SJCRH30 (cell line): Measurements from ENCODE around the gene AQP1. TPM values are rescaled to one million over a fixed set of nuclear protein-coding genes. Genes with fewer than 3 reads are reported as not detected.

Experiments
- DNase-seq, 2 experiments: peaks; one replicate each; pipeline ENCODE4 v3.0.0-alpha.2; 2015 to 2020
- H3K27ac ChIP-seq: fragments of 250-450 bp; sonication (Bioruptor Pico); 2 replicates; pipeline ENCODE4 v1.5.1; 2020; ENCODE audit warnings: mild to moderate bottlenecking, moderate library complexity
- H3K27me3 ChIP-seq: fragments of 250-450 bp; sonication (Bioruptor Pico); 2 replicates; pipeline ENCODE4 v1.5.1; 2020; ENCODE audit warnings: mild to moderate bottlenecking, moderate library complexity
- H3K36me3 ChIP-seq: fragments of 250-450 bp; sonication (Bioruptor Pico); 2 replicates; pipeline ENCODE4 v1.5.1; 2020; ENCODE audit warnings: mild to moderate bottlenecking, moderate library complexity
- H3K4me1 ChIP-seq: fragments of 250-450 bp; sonication (Bioruptor Pico); 2 replicates; pipeline ENCODE4 v1.5.1; 2020; ENCODE audit warnings: mild to moderate bottlenecking, moderate library complexity
- H3K4me3 ChIP-seq: fragments of 250-450 bp; sonication (Bioruptor Pico); 2 replicates; pipeline ENCODE4 v1.5.1; 2020; ENCODE audit warnings: mild to moderate bottlenecking, moderate library complexity
- H3K9me3 ChIP-seq: fragments of 250-450 bp; sonication (Bioruptor Pico); replicated peaks from 2 replicates; pipeline ENCODE4 v1.5.1; 2020; ENCODE audit warnings: mild to moderate bottlenecking, moderate library complexity
- total RNA-seq: library from RNA; depleted of rRNA; stranded (reverse); fragments of >200 nt; shearing (Covaris generic); gene quantifications from 2 replicates; pipeline ENCODE4 v1.2.3, GENCODE V29; 2014

The AQP1 gene
- total RNA-seq, 1 experiment from 2014 or later: 31.4 TPM

GRCh38 chr7:30906515-30907240 lies 5.0 kb upstream of the AQP1 start:
- peaks cover 32% of the 10 kb centered on the region for H3K27me3 ChIP-seq
- no peak overlapping the region for H3K4me3 ChIP-seq
- no peaks in the 10 kb centered on the region for H3K36me3 ChIP-seq
- H3K27ac ChIP-seq: no peak overlapping the region
- no peak for DNase-seq
- H3K9me3 ChIP-seq: no peaks in the 10 kb centered on the region
- peaks cover under 1% of the 10 kb centered on the region; the same call in 1 of the 2 replicates for H3K4me1 ChIP-seq

- Histone ChIP-seq H3K27me3 (peaks cover 32% of the 10 kb centered on the region), H3K4me3 (no peak overlapping the region), H3K4me1 (peaks cover 10% of the 10 kb centered on the region), H3K27ac (no peak overlapping the region), H3K9me3 (no peaks in the 10 kb centered on the region), H3K36me3 (no peaks in the 10 kb centered on the region)
- DNase-seq: no peak
Observed at GRCh38 chr7:30907527-30908267, 4.0 kb upstream of the AQP1 start.

GRCh38 chr7:30908681-30909080 lies 3.0 kb upstream of the AQP1 start:
- peaks cover 32% of the 10 kb centered on the region for H3K27me3 ChIP-seq

GRCh38 chr7:30909431-30909830 lies 2.2 kb upstream of the AQP1 start:
- Histone ChIP-seq H3K4me3 (no peak overlapping the region), H3K4me1 (peaks cover 22% of the 10 kb centered on the region), H3K9me3 (no peaks in the 10 kb centered on the region), H3K27ac (no peak overlapping the region), H3K36me3 (no peaks in the 10 kb centered on the region), H3K27me3 (peaks cover 32% of the 10 kb centered on the region)
- DNase-seq: no peak

More at GRCh38 chr7:30908681-30909080, 3.0 kb upstream of the AQP1 start:
- H3K4me1 ChIP-seq: peaks cover 14% of the 10 kb centered on the region
- no peak overlapping the region for H3K27ac ChIP-seq
- H3K4me3 ChIP-seq: no peak overlapping the region
- no peaks in the 10 kb centered on the region for H3K36me3 ChIP-seq
- no peak for DNase-seq
- H3K9me3 ChIP-seq: no peaks in the 10 kb centered on the region

GRCh38 chr7:30910411-30911073 lies 1.1 kb upstream of the AQP1 start:
- peaks cover 32% of the 10 kb centered on the region for H3K27me3 ChIP-seq
- H3K9me3 ChIP-seq: no peaks in the 10 kb centered on the region
- DNase-seq: no peak
- H3K36me3 ChIP-seq: no peaks in the 10 kb centered on the region
- no peak overlapping the region for H3K27ac ChIP-seq
- no peak overlapping the region for H3K4me3 ChIP-seq
- peaks cover 33% of the 10 kb centered on the region for H3K4me1 ChIP-seq

GRCh38 chr7:30911133-30911532 lies 520 bp upstream of the AQP1 start:
- Histone ChIP-seq H3K4me1 (peaks cover 35% of the 10 kb centered on the region), H3K9me3 (no peaks in the 10 kb centered on the region), H3K27ac (no peak overlapping the region), H3K4me3 (no peak overlapping the region), H3K36me3 (no peaks in the 10 kb centered on the region), H3K27me3 (peaks cover 27% of the 10 kb centered on the region)
- DNase-seq: no peak

- Histone ChIP-seq H3K27me3 (peaks cover 21% of the 10 kb centered on the region), H3K27ac (peak overlapping the region; percentile 98), H3K4me3 (peak overlapping the region; percentile 58), H3K4me1 (peaks cover 35% of the 10 kb centered on the region), H3K36me3 (no peaks in the 10 kb centered on the region), H3K9me3 (no peaks in the 10 kb centered on the region)
- no peak for DNase-seq
Observed at GRCh38 chr7:30912021-30912730, 523 bp downstream of the AQP1 start.

GRCh38 chr7:30912731-30912985 lies 1.0 kb downstream of the AQP1 start:
- Histone ChIP-seq H3K27me3 (peaks cover 16% of the 10 kb centered on the region), H3K4me1 (peaks cover 35% of the 10 kb centered on the region), H3K36me3 (no peaks in the 10 kb centered on the region), H3K9me3 (no peaks in the 10 kb centered on the region), H3K27ac (peak overlapping the region; percentile 98), H3K4me3 (peak overlapping the region; percentile 58)
- no peak for DNase-seq

- peak overlapping the region; percentile 58 for H3K4me3 ChIP-seq
- H3K4me1 ChIP-seq: peaks cover 35% of the 10 kb centered on the region
- H3K36me3 ChIP-seq: no peaks in the 10 kb centered on the region
- peak; percentile 85 to 86 for DNase-seq
- no peaks in the 10 kb centered on the region for H3K9me3 ChIP-seq
- peak overlapping the region; percentile 98 for H3K27ac ChIP-seq
- peaks cover 13% of the 10 kb centered on the region for H3K27me3 ChIP-seq
Observed at GRCh38 chr7:30912986-30913811, 1.5 kb downstream of the AQP1 start.

GRCh38 chr7:30913821-30914515 lies 2.3 kb downstream of the AQP1 start:
- peak overlapping the region; percentile 58 for H3K4me3 ChIP-seq
- DNase-seq: peak in 1 of 2 experiments; percentile 35
- H3K27me3 ChIP-seq: peaks cover 10% of the 10 kb centered on the region
- H3K4me1 ChIP-seq: peaks cover 35% of the 10 kb centered on the region
- peak overlapping the region; percentile 98 for H3K27ac ChIP-seq
- H3K36me3 ChIP-seq: no peaks in the 10 kb centered on the region
- H3K9me3 ChIP-seq: no peaks in the 10 kb centered on the region

- Histone ChIP-seq H3K4me1 (peaks cover 36% of the 10 kb centered on the region), H3K9me3 (no peaks in the 10 kb centered on the region), H3K4me3 (peak overlapping the region; percentile 58; the same call in 1 of the 2 replicates), H3K27ac (peak overlapping the region; percentile 98), H3K27me3 (peaks cover 5% of the 10 kb centered on the region; the same call in 1 of the 2 replicates), H3K36me3 (no peaks in the 10 kb centered on the region)
- DNase-seq: peak; percentile 53 to 58
Observed at GRCh38 chr7:30914596-30914995, 2.9 kb downstream of the AQP1 start.

GRCh38 chr7:30915005-30915601 lies 3.5 kb downstream of the AQP1 start:
- no peaks in the 10 kb centered on the region for H3K27me3 ChIP-seq
- no peak for DNase-seq
- H3K4me3 ChIP-seq: peak overlapping the region; percentile 14; the same call in 1 of the 2 replicates
- peak overlapping the region; percentile 98 for H3K27ac ChIP-seq
- peaks cover 37% of the 10 kb centered on the region for H3K4me1 ChIP-seq
- H3K9me3 ChIP-seq: no peaks in the 10 kb centered on the region
- no peaks in the 10 kb centered on the region for H3K36me3 ChIP-seq

- H3K4me1 ChIP-seq: peaks cover 40% of the 10 kb centered on the region
- no peaks in the 10 kb centered on the region for H3K27me3 ChIP-seq
- H3K36me3 ChIP-seq: no peaks in the 10 kb centered on the region
- H3K9me3 ChIP-seq: no peaks in the 10 kb centered on the region
- H3K27ac ChIP-seq: no peak overlapping the region
- H3K4me3 ChIP-seq: no peak overlapping the region
- DNase-seq: no peak
Observed at GRCh38 chr7:30915751-30916150, 4.1 kb downstream of the AQP1 start.
